HUES6 (cell line): ENCODE data around the gene FAM184B.
"Not testable (repeated sequence)": the region's sequence is repeated elsewhere in the genome, so short reads cannot be mapped to it uniquely, and the experiment has no call there.

ENCODE experiments used
- H3K27ac ChIP-seq: 2 replicates; pipeline ENCODE4 v1.7.0; 2013; ENCODE audit warnings: low read depth, mild to moderate bottlenecking, low read length, inconsistent platforms
- H3K27me3 ChIP-seq: 2 replicates; pipeline ENCODE4 v1.6.1; 2013; ENCODE audit warnings: low read length; ENCODE audit not compliant: control insufficient read depth, insufficient read depth
- H3K36me3 ChIP-seq: 2 replicates; pipeline ENCODE4 v1.6.1; 2013; ENCODE audit warnings: low read length; ENCODE audit not compliant: control insufficient read depth, insufficient read depth
- H3K4me1 ChIP-seq: 2 replicates; pipeline ENCODE4 v1.6.1; 2013; ENCODE audit warnings: low read length; ENCODE audit not compliant: control insufficient read depth, insufficient read depth
- H3K4me3 ChIP-seq: 2 replicates; pipeline ENCODE4 v1.5.1; 2013; ENCODE audit warnings: low read depth, low read length
- H3K9ac ChIP-seq: one replicate; pipeline ENCODE4 v1.6.1; 2013; ENCODE audit warnings: mild to moderate bottlenecking, low read length
- H3K9me3 ChIP-seq: 2 replicates; pipeline ENCODE4 v1.6.1; 2013; ENCODE audit warnings: low read depth, low read length; ENCODE audit not compliant: control insufficient read depth, insufficient read depth

FAM184B gene

GRCh38 chr4:17682222-17682566 lies 99.2 kb downstream of the FAM184B start:
- no peak overlapping the region for H3K27ac ChIP-seq
- H3K9me3 ChIP-seq = no peaks in the 10 kb centered on the region
- no peaks in the 10 kb centered on the region for H3K4me1 ChIP-seq
- H3K9ac ChIP-seq = no peak overlapping the region
- H3K27me3 ChIP-seq = no peaks in the 10 kb centered on the region
- H3K36me3 ChIP-seq = no peaks in the 10 kb centered on the region
- H3K4me3 ChIP-seq = no peak overlapping the region

DNA sequence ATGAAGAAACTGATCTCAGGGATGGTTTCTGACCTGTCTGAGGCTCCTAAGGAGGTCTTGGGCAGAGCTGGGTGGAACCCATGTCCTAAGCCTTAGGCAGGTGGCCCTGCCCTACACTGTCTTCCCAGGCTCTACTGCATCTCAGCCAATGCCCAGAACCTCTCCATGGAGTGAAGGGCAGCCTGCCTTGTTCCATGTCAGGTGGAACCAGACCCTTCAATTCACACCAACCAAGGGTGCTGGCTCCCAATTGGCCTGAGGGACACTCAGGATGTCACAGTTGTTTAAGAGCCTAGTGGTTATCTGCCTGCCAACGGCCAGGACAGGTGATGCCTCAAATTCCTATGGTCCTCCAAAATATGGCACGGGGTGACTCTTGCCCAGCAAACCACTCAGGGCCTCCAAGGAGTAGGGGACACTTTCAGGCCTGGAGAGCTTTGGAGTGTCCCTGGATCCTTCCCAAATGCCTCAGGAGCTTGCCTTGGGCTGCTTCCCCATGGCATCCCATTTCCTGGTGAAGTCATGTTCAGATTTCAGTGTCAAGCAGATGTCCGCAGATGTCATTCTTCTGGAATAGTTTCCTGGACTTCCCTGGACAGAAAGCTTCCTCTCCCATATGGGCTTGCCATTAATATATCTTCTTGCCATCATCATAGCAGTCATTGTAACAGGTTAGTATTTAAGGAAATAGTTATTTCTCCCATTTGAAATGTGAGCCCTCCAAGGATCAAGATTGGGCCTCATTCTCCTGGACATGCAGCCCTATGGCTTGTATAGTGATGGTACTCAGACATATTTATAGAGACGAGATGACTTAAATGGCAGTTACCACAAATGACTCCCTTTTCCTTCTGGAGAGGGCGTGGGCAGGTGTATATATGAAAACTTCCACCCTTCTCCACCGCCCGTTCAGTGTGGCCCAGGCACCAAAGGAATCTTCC lies 99.9 kb downstream of the FAM184B start:
- no peaks in the 10 kb centered on the region for H3K9me3 ChIP-seq
- no peaks in the 10 kb centered on the region for H3K4me1 ChIP-seq
- no peak overlapping the region for H3K9ac ChIP-seq
- no peak overlapping the region for H3K4me3 ChIP-seq
- H3K27ac ChIP-seq = no peak overlapping the region
- no peaks in the 10 kb centered on the region for H3K27me3 ChIP-seq
- no peaks in the 10 kb centered on the region for H3K36me3 ChIP-seq

- H3K4me1 ChIP-seq = no peaks in the 10 kb centered on the region
- H3K27me3 ChIP-seq = no peaks in the 10 kb centered on the region
- H3K9me3 ChIP-seq = no peaks in the 10 kb centered on the region
- H3K27ac ChIP-seq = no peak overlapping the region
- H3K9ac ChIP-seq = no peak overlapping the region
- H3K36me3 ChIP-seq = no peaks in the 10 kb centered on the region
- no peak overlapping the region for H3K4me3 ChIP-seq
These were observed 100.7 kb downstream of the FAM184B start for GRCh38 chr4:17680559-17681280.

DNA sequence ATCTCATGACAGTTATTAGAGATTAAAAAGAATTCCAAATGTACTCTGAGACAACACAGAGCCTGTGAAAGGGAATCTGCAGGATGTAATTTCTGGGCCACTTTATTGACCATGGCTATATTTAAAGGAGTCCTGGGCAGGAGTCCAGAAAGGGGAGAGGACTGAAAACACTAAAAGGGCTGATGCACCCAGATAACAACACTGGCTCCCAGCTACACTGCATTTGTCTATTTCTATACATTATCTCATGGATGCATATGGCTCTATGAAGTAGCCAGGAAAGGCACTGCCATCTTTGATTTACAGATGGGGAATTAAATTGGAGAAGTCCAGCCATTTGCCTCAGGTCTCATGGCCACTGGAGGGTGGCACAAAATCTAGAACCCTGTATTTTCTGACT lies 111.0 kb downstream of the FAM184B start:
- no peaks in the 10 kb centered on the region for H3K36me3 ChIP-seq
- no peaks in the 10 kb centered on the region for H3K27me3 ChIP-seq
- no peak overlapping the region for H3K9ac ChIP-seq
- no peak overlapping the region for H3K27ac ChIP-seq
- H3K4me3 ChIP-seq = no peak overlapping the region
- H3K4me1 ChIP-seq = no peaks in the 10 kb centered on the region
- H3K9me3 ChIP-seq = no peaks in the 10 kb centered on the region

- Histone ChIP-seq H3K4me1 (no peaks in the 10 kb centered on the region), H3K27me3 (no peaks in the 10 kb centered on the region), H3K9ac (no peak overlapping the region), H3K9me3 (no peaks in the 10 kb centered on the region), H3K36me3 (no peaks in the 10 kb centered on the region), H3K27ac (no peak overlapping the region), H3K4me3 (no peak overlapping the region)
These were observed 113.7 kb downstream of the FAM184B start for GRCh38 chr4:17667653-17668201.

- no peak overlapping the region for H3K4me3 ChIP-seq
- H3K27ac ChIP-seq = no peak overlapping the region
- no peaks in the 10 kb centered on the region for H3K9me3 ChIP-seq
- H3K27me3 ChIP-seq = no peaks in the 10 kb centered on the region
- H3K9ac ChIP-seq = no peak overlapping the region
- no peaks in the 10 kb centered on the region for H3K36me3 ChIP-seq
- no peaks in the 10 kb centered on the region for H3K4me1 ChIP-seq
These were observed 114.2 kb downstream of the FAM184B start for GRCh38 chr4:17667253-17667652.

- H3K9me3 ChIP-seq = no peaks in the 10 kb centered on the region
- H3K9ac ChIP-seq = no peak overlapping the region
- H3K4me3 ChIP-seq = no peak overlapping the region
- no peaks in the 10 kb centered on the region for H3K4me1 ChIP-seq
- no peaks in the 10 kb centered on the region for H3K27me3 ChIP-seq
- H3K27ac ChIP-seq = no peak overlapping the region
- H3K36me3 ChIP-seq = no peaks in the 10 kb centered on the region
These were observed 115.6 kb downstream of the FAM184B start for GRCh38 chr4:17665852-17666251.

GRCh38 chr4:17665346-17665745 lies 116.1 kb downstream of the FAM184B start:
- H3K4me3 ChIP-seq = no peak overlapping the region
- H3K9ac ChIP-seq = no peak overlapping the region
- no peaks in the 10 kb centered on the region for H3K9me3 ChIP-seq
- no peaks in the 10 kb centered on the region for H3K27me3 ChIP-seq
- no peaks in the 10 kb centered on the region for H3K4me1 ChIP-seq
- H3K36me3 ChIP-seq = no peaks in the 10 kb centered on the region
- no peak overlapping the region for H3K27ac ChIP-seq

GRCh38 chr4:17664755-17665154 lies 116.7 kb downstream of the FAM184B start:
- H3K27ac ChIP-seq = no peak overlapping the region
- H3K36me3 ChIP-seq = no peaks in the 10 kb centered on the region
- H3K9ac ChIP-seq = no peak overlapping the region
- no peaks in the 10 kb centered on the region for H3K4me1 ChIP-seq
- no peaks in the 10 kb centered on the region for H3K27me3 ChIP-seq
- no peak overlapping the region for H3K4me3 ChIP-seq
- no peaks in the 10 kb centered on the region for H3K9me3 ChIP-seq

GRCh38 chr4:17662694-17663093 lies 118.7 kb downstream of the FAM184B start:
- H3K4me1 ChIP-seq = no peaks in the 10 kb centered on the region
- H3K4me3 ChIP-seq = no peak overlapping the region
- no peaks in the 10 kb centered on the region for H3K36me3 ChIP-seq
- no peaks in the 10 kb centered on the region for H3K27me3 ChIP-seq
- no peaks in the 10 kb centered on the region for H3K9me3 ChIP-seq
- no peak overlapping the region for H3K9ac ChIP-seq
- no peak overlapping the region for H3K27ac ChIP-seq

DNA sequence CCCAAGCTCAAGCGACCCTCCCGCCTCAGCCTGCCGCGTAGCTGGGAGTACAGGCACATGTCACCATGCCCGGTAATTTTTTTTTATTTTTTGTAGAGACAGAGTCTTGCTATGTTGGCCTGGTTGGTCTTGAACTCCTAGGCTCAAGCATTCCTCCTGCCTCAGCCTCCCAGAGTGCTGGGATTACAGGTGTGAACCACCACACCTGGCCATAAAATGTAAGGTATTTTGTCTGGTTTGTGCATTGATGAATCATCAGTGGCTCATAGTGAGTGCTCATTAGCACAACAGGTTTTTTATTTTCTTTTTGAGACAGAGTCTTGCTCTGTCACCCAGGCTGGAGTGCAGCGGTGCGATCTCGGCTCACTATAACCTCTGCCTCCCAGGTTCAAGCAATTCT lies 122.2 kb downstream of the FAM184B start:
- H3K4me1 ChIP-seq = not testable (repeated sequence)

More for the DNA sequence above, 122.2 kb downstream of the FAM184B start:
- not testable (repeated sequence) for H3K36me3 ChIP-seq, H3K4me3 ChIP-seq, H3K9me3 ChIP-seq, H3K27ac ChIP-seq, H3K9ac ChIP-seq, H3K27me3 ChIP-seq
